SU-DHL-6 (cell line): ENCODE data around the gene LINGO3.

Experiments used
- H2AFZ ChIP-seq: fragments of 200-600 bp; sonication (generic); 2 replicates; pipeline ENCODE4 v1.6.1; 2014; ENCODE audit warnings: low read depth, mild to moderate bottlenecking, moderate library complexity, mixed read lengths, antibody characterized with exemption, low read length; ENCODE audit not compliant: severe bottlenecking
- H3F3A ChIP-seq: fragments of 200-600 bp; shearing (Covaris generic); 2 replicates; pipeline ENCODE4 v1.6.0; 2016; ENCODE audit warnings: antibody characterized with exemption, mild to moderate bottlenecking; ENCODE audit not compliant: insufficient read depth
- H3K27ac ChIP-seq: fragments of 200-600 bp; sonication (generic); 2 replicates; pipeline ENCODE4 v1.5.1; 2016; ENCODE audit warnings: low read depth, mild to moderate bottlenecking, low read length, moderate library complexity, mixed read lengths
- H3K27me3 ChIP-seq: fragments of 200-600 bp; sonication (generic), shearing (Covaris generic); 2 replicates; pipeline ENCODE4 v1.6.0; 2014; ENCODE audit warnings: mild to moderate bottlenecking, low read length
- H3K36me3 ChIP-seq: fragments of 200-600 bp; sonication (generic); 2 replicates; pipeline ENCODE4 v1.6.1; 2014; ENCODE audit warnings: mild to moderate bottlenecking, low read length, mixed read lengths
- H3K4me2 ChIP-seq: fragments of 300-600, 200-600 bp; shearing (Covaris generic), sonication (generic); 2 replicates; pipeline ENCODE4 v1.6.0; 2014; ENCODE audit warnings: low read length, low read depth, mild to moderate bottlenecking; ENCODE audit not compliant: poor library complexity, severe bottlenecking
- H3K4me3 ChIP-seq: fragments of 200-600 bp; sonication (generic); 2 replicates; pipeline ENCODE4 v1.5.1; 2014; ENCODE audit warnings: antibody characterized with exemption, low read length, mild to moderate bottlenecking, mixed read lengths; ENCODE audit not compliant: insufficient read depth, poor library complexity, severe bottlenecking
- H3K79me2 ChIP-seq: fragments of 200-600 bp; sonication (generic); 2 replicates; pipeline ENCODE4 v1.6.1; 2014; ENCODE audit warnings: mild to moderate bottlenecking, low read length, moderate library complexity; ENCODE audit not compliant: insufficient read depth
- H3K9ac ChIP-seq: fragments of 200-600 bp; sonication (generic); 2 replicates; pipeline ENCODE4 v1.7.0; 2014; ENCODE audit warnings: mild to moderate bottlenecking, low read length
- H3K9me2 ChIP-seq: fragments of 200-600 bp; sonication (generic); replicated peaks from 2 replicates; pipeline ENCODE4 v1.6.1; 2014; ENCODE audit warnings: low read length; ENCODE audit not compliant: insufficient read depth
- H3K9me3 ChIP-seq: fragments of 200-600 bp; sonication (generic); 2 replicates; pipeline ENCODE4 v1.6.1; 2014; ENCODE audit warnings: low read length, mixed read lengths; ENCODE audit not compliant: insufficient read depth
- H4K20me1 ChIP-seq: fragments of 200-600 bp; sonication (generic); 2 replicates; pipeline ENCODE4 v1.6.1; 2014; ENCODE audit warnings: low read depth, mild to moderate bottlenecking, antibody characterized with exemption, low read length, moderate library complexity, mixed read lengths
- CTCF ChIP-seq: fragments of 200-600 bp; sonication (generic); IDR thresholded peaks from one replicate; pipeline ENCODE4 v1.5.1; 2017; ENCODE audit warnings: antibody characterized with exemption, mild to moderate bottlenecking, low read length, moderate library complexity; ENCODE audit not compliant: insufficient read depth, poor library complexity, severe bottlenecking
- EZH2phosphoT487 ChIP-seq: fragments of 200-600 bp; sonication (generic), shearing (Covaris generic); conservative IDR thresholded peaks from 2 replicates; pipeline ENCODE4 v1.6.1; 2018; ENCODE audit warnings: mild to moderate bottlenecking, antibody characterized with exemption, low read length, moderate library complexity, mixed read lengths

Gene LINGO3

GRCh38 chr19:2288338-2288817 lies 19.6 kb downstream of the LINGO3 start:
- Histone ChIP-seq H3K36me3 (no peaks in the 10 kb centered on the region), H3K27ac (no peak overlapping the region), H3K9me3 (no peaks in the 10 kb centered on the region), H3K79me2 (no peaks in the 10 kb centered on the region), H4K20me1 (no peaks in the 10 kb centered on the region), H3K4me3 (no peak overlapping the region), H2AFZ (no peak overlapping the region), H3K27me3 (no peaks in the 10 kb centered on the region), H3F3A (0 out of 2 replicates have a peak, but pooled peaks cover 3% of the 10 kb centered on the region), H3K4me2 (no peak overlapping the region), H3K9me2 (no peaks in the 10 kb centered on the region), H3K9ac (no peak overlapping the region)
- no peak for TF ChIP-seq EZH2phosphoT487
- no peak for TF ChIP-seq CTCF

DNA sequence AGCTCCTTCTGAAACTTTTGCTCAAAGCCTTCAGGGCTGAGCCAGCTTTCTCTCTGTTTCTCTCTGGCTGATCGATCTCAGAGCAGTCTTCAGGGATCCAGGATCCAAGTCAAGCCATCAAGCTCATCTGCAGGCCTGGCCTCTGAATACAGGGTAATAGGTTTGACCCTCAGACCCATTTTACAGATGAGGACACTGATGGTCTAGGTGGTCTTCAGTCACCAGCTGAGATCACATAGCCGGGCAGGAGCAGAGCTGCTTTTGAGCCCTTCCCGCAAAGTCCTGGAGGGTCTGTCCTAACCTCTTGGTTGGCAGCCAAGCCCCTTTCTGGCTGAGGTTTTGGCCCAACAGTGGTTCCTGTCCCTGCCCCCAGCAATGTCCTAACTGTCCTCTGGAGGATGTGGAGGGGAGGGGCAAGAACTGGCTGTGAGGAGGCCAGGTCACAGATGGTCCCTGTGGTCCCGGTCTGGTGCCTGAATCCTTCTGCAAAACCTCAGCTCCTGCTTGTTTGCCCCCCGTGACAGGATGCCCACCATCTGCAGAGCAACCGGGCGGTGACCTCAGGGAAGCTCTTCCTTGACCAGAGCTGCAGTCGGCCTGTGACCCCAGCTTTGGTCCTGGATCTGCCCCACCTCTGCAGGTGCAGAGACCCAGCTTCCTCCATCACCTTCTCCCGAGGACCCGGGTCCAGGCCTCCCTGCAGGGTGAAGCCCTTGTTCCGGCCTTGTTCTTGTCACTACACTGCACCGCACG lies 20.2 kb downstream of the LINGO3 start:
- Histone ChIP-seq H4K20me1 (no peaks in the 10 kb centered on the region), H3K9me3 (no peaks in the 10 kb centered on the region), H3K9ac (no peak overlapping the region), H3K4me3 (no peak overlapping the region), H3K9me2 (no peaks in the 10 kb centered on the region), H3K27ac (no peak overlapping the region), H3K4me2 (no peak overlapping the region), H3K36me3 (no peaks in the 10 kb centered on the region), H3K27me3 (no peaks in the 10 kb centered on the region), H3K79me2 (no peaks in the 10 kb centered on the region), H3F3A (0 out of 2 replicates have a peak, but pooled peaks cover 3% of the 10 kb centered on the region), H2AFZ (no peak overlapping the region)
- TF ChIP-seq CTCF (no peak), EZH2phosphoT487 (no peak)

DNA sequence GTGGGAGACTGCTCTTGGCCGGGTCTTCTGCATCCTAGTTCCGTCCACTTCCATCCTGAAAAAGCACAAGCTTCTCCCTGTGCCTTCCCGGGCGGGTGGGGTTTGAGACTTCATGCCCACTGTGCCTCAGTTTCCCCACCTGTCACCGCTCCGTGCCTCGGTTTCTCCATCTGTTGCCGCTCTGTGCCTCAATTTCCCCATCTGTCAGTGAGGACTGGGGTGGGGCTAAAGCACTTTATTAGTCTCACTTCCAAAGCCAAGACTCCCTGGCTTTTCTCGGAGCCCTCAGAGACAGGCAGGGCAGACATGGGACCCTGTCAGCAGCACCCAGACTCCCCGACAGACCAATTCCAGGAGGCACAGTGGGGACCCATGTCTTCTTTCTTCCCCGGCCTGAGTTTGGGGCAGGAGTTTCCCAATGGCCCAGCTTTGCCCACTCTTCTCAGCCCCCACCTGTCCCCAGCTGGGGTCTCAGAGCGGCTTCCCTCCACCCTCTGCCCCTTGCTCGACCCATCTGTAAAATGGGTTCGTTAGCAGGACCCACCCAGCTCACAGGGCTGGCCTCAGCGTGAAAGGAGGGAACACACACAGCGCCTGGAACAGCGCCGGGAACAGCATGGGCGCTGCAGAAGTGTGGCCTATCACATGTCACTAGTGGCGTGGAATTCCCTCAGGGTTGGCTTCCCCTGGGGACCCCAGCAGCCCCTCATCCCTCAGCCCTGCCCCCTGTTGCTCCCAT lies 21.4 kb downstream of the LINGO3 start:
- H3K36me3 ChIP-seq: no peaks in the 10 kb centered on the region
- H3F3A ChIP-seq: 0 out of 2 replicates have a peak, but pooled peaks cover 3% of the 10 kb centered on the region
- H3K4me2 ChIP-seq: no peak overlapping the region
- no peaks in the 10 kb centered on the region for H3K79me2 ChIP-seq
- H4K20me1 ChIP-seq: no peaks in the 10 kb centered on the region
- no peak overlapping the region for H2AFZ ChIP-seq
- no peaks in the 10 kb centered on the region for H3K9me3 ChIP-seq
- no peaks in the 10 kb centered on the region for H3K27me3 ChIP-seq
- no peak overlapping the region for H3K27ac ChIP-seq
- no peaks in the 10 kb centered on the region for H3K9me2 ChIP-seq
- TF ChIP-seq EZH2phosphoT487 (no peak), CTCF (no peak)
- no peak overlapping the region for H3K9ac ChIP-seq
- H3K4me3 ChIP-seq: no peak overlapping the region
